Measurements from ENCODE around the gene SYTL3. TPM values are rescaled to one million over a fixed set of nuclear protein-coding genes. Genes with fewer than 3 reads are reported as not detected.

SYTL3 gene
- total and polyA plus RNA-seq, 2 of the 8 experiments (the other 6 are each of a cell fraction or from before 2014, with no cell fraction given), result 0.27 to 0.99 TPM

DNA sequence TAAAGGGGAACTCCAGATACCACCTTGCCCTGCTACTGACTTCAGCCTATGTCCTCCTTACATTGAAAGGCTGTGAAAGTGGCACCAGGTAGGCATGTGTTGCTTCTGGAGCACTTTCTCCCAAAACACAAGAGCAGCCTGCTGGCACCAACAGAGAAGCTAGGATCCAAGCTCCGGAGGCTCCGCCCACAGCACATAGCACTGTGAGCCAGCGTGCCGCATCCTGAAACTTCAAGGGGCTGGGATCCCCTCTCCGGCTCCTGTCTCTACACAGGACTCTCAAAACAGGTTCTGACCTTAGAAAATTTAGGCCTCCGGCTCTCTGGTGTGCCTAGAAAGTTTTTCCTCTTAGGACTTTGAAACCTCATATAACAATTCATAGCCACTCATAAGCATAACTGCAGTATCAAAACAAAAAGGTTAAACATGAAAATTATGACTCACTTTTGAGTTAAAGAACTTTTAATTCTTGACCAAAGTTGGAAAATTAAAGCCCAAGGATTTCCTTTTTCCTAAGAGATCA lies 128.2 kb downstream of the SYTL3 start (continued):
- no peak for TF ChIP-seq SIN3A (conservative IDR thresholded peaks at IDR 0.05 in 1 of 2, IDR thresholded peaks at IDR 0.05 in 1 of 2; ENCODE audit: low read depth in 1 of 2, low read length in 2 of 2)
- TF ChIP-seq HDAC6 (IDR thresholded peaks at IDR 0.05; ENCODE audit: low read depth, low read length), result no peak
- TF ChIP-seq EP300 (IDR thresholded peaks at IDR 0.05; ENCODE audit: borderline replicate concordance in 1 of 2, low read depth in 2 of 2, low read length in 2 of 2), result no peak
- no peak for TF ChIP-seq BCL11A (IDR thresholded peaks at IDR 0.05; ENCODE audit: low read depth in 2 of 2, low read length in 2 of 2)
- TF ChIP-seq CHD2 (IDR thresholded peaks at IDR 0.05; ENCODE audit: low read length), result no peak
- no peak for TF ChIP-seq POU5F1 (IDR thresholded peaks at IDR 0.05; ENCODE audit: low read depth, low read length)
- no peak for TF ChIP-seq NANOG (IDR thresholded peaks at IDR 0.05; ENCODE audit: insufficient read depth, low read depth, low read length, poor library complexity, severe bottlenecking)
- TF ChIP-seq POLR2A (IDR thresholded peaks at IDR 0.05; ENCODE audit: control extremely low read depth in 1 of 2, low read depth in 2 of 2, low read length in 2 of 2), result no peak
- no peak for TF ChIP-seq KDM1A (IDR thresholded peaks at IDR 0.05; ENCODE audit: borderline replicate concordance, low read length)
- no peak for TF ChIP-seq SRF (IDR thresholded peaks at IDR 0.05; ENCODE audit: low read depth, low read length)
